Fibroblast of pulmonary artery (primary cell): Measurements from ENCODE around the gene RPGRIP1.
A peak's percentile ranks its signal among the peaks of the same experiment; 100 is the strongest.

ENCODE experiments used
- DNase-seq: peaks from one replicate; pipeline ENCODE4 v3.0.0-alpha.2; 2010; ENCODE audit warnings: low read depth
- H3K4me3 ChIP-seq: replicated peaks from 2 replicates; pipeline ENCODE4 v1.5.1; 2011; ENCODE audit warnings: low read depth, mild to moderate bottlenecking, control low read depth, low read length, moderate library complexity
- TF ChIP-seq, protein P1 (sequence below): IDR thresholded peaks from 2 replicates; pipeline ENCODE4 v1.5.1; 2011; ENCODE audit warnings: mild to moderate bottlenecking, control low read depth, low read length, inconsistent platforms; ENCODE audit errors: missing control alignments

Gene RPGRIP1

DNA sequence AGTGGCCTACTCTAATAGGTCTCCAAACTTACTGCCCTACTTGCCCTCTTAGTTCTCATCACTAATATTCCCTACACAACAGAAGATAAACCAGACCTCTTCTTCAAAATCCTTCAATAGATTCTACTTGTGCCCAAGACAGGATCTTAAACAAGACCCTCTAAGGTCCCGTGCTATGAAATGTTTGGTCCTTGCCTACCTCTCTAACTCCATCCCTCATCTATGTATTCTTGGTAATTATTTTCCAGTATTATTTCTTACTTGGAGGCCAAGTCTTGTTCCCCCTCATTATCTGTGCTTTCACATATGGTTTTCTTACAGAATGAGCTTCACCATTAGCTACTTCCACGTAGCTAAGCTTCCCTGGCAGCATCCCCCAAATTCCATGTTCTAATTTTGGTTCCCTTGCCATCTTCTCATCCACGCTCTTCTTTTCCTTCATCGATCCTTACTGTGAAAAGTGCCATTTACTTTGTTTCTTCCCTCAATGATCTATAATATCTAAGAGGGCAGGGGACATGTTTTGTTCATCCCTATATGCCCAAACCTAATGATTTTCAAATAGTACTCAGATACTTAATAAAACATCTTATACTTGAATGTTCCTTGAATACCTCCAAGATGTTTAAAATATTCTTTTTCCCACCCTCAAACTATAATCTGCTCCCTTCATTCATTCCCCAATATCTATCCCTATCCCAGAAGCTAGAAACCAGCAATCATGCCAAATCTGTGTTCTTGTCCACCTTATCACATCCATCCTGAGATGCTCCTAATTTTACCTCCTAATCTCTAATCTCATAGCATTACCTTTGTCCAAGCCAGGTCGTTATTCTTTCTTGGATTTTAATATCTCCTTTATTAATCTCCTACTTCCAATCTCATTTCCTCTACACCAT lies 20.7 kb upstream of the RPGRIP1 start:
- no peak for DNase-seq
- no peak overlapping the region for H3K4me3 ChIP-seq
- TF ChIP-seq, protein P1, sequence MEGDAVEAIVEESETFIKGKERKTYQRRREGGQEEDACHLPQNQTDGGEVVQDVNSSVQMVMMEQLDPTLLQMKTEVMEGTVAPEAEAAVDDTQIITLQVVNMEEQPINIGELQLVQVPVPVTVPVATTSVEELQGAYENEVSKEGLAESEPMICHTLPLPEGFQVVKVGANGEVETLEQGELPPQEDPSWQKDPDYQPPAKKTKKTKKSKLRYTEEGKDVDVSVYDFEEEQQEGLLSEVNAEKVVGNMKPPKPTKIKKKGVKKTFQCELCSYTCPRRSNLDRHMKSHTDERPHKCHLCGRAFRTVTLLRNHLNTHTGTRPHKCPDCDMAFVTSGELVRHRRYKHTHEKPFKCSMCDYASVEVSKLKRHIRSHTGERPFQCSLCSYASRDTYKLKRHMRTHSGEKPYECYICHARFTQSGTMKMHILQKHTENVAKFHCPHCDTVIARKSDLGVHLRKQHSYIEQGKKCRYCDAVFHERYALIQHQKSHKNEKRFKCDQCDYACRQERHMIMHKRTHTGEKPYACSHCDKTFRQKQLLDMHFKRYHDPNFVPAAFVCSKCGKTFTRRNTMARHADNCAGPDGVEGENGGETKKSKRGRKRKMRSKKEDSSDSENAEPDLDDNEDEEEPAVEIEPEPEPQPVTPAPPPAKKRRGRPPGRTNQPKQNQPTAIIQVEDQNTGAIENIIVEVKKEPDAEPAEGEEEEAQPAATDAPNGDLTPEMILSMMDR, result no peak

DNA sequence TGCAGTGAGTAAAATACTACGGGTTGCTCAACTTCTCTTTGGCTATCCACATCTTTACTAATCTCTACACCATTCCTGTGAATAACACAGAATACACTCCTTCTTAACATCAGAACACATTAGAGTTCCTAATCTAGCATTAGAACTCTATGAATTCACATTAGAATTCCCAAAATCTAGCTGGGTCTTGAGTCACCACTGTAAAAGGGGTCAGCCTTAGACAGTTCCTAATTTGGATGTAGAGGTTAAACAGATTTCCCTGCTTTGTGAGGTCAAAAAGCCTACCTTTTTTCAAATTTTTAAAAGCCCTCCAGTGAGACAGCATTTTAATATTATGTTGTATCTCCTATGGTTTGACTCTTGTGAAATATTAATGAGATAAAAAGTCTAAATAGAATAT lies 18.1 kb upstream of the RPGRIP1 start:
- no peak overlapping the region for H3K4me3 ChIP-seq
- DNase-seq, result no peak
- TF ChIP-seq, protein P1, result no peak

DNA sequence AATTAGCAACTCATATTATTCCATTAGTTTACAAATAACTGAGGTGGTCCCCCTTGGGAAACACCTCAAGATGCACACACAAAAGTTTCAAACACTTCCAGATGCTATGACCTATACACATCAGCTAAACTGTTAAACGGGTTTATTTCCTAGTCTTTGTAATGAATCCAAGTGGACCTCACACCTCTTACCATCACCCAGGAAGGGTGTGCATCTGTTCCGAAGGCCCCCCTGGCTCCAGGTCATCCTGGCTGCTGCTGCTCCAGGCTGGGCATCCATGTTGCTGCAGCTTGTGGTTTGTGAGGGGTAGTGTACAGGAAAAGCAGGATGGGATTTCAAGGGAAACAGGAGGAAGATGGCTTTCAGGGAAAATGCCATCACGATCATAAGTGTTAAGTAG lies 17.5 kb upstream of the RPGRIP1 start:
- no peak for DNase-seq
- TF ChIP-seq, protein P1, result no peak
- H3K4me3 ChIP-seq, result no peak overlapping the region

DNA sequence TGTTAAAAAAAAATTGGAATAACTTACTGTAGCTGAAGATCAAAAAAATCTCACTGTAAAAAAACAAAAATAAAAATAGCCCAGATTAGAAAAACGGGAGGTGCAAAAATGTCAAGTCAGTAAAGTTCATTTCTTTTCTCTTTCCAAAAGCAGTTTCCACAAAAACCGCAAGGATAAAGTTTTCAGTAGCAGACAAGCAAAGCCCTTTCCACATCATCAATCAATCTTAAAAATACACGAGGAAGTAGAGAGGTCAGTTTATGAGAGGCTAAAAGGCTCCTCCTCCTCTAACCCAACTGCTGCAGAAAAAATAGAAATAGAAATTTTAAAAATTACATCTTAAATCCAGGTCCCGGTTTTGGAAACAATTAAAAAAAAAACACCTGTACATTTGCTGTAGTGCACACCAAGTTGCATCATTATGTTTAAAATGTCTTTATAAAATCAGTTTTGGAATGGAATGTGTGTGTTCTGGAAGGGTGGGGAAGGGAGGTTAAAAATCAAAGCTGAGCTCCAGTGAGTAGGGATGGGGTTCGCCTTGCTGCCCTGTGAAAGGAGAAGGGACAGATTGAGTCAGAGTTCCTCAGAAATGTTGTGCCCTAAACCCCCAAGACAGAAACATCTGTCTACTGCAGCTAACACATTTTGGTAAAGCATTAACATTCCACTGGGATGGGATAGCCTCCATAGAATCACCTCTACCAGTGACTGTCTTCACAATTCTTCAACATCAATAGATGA lies 16.4 kb upstream of the RPGRIP1 start:
- TF ChIP-seq, protein P1, result no peak
- H3K4me3 ChIP-seq, result peak overlapping the region; percentile 8
- DNase-seq, result no peak

DNA sequence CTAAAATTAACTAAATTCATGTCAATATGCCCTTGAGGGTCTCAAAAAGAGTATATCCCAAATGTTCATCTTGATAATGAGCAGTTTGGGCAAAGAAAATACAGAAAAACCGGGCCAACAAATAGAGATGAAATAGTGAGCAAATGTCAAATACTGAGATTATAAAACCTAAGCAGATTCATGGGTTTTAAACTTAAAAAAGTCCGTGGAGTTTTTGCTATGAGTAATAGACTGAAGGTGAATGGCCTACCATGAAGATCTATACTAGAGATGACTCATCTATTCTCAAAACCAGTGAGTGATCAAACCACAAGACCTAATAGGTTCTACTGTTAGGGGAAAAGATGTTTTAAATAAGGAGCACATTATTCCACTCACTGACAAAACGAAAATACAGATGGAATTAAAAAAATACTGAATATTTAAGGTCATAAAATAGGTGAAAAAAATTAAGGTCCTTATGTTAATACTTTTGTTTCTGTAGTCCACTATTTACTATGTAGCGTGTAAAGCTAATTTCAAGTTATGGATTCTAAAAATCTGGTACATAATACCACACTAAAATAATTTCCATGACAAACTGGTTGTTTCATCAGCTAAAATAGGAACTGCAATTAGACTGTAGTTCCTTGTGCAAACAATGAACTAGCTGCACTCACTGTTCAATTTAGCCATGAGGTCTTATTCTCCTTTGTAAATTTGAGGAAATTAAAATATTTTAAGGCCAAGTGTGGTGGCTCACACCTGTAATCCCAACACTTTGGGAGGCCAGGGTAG lies 15.7 kb upstream of the RPGRIP1 start:
- H3K4me3 ChIP-seq, result peak overlapping the region; percentile 8
- TF ChIP-seq, protein P1, result no peak
- peak; percentile 64 for DNase-seq

DNA sequence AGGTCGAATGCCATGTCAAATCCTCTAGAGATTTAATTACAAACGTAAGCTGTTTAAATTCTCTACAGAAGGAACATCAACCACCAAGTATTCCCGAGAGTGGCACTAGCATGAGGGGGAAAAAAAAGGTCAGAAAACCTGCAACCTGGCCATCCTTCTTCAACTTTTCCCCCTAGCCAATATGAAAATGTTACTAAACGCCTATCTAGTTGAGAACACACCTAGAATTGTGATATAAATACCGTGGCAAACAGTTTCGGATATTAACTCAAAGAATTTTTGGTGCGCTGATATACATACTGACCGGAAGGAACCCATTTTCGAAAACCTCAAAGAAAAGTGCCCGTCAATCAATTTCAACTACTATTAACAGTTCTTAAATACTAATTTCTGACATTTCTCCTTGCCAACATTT lies 12.4 kb upstream of the RPGRIP1 start:
- TF ChIP-seq, protein P1, result no peak
- H3K4me3 ChIP-seq, result peak overlapping the region; percentile 77
- DNase-seq, result no peak
